ENCODE data around the gene HIKESHI.
A peak's percentile ranks its signal among the peaks of the same experiment; 100 is the strongest.

The HIKESHI gene

DNA sequence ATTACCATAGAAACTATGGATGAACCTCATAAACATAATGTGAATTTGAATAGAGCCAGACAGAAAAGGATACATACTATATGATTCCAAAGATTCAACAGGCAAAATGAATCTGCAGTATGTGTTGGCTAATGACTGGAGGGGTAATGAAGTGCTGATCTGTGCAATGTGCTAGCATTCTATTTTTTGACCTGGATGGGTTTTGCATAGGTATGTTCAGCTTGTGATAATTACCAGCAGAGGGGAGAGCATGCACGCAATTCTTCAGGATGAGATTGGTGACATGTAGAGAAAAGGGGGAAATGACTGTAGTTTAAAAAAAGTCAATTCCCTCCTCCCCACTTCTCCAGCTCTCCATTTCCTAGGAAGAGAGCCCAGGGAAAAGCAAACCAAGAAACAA, 72.0 kb downstream of the HIKESHI start:
- no peak for DNase-seq

DNA sequence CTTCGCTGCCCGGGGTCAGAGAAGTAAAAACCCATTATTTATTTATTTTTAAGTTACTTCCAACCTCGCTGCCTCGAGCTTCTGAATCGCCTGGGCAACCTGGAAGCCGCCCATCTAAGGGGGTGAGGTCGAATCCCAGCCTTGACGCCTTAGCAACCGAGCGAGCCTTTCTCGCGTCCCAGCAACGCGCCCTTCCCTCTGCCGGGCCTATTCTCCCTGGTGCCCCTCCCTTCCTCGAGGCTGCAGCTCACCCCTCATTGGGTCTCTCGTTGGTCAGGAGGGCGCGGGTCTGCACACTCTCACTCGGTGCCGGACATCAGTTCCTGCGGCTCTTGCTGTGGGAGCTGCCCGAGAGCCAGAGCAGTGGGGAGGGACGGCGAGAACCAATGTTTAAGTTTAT, 72.5 kb downstream of the HIKESHI start, which contains the start of gene CCDC81:
Gene CCDC81 (plus strand): TSS at position 302 of the 400 bp plus-strand sequence. CDS start 277 bp downstream, outside the sequence.
- DNase-seq, result peak in 8 of 56 donors; percentile 1 to 23 (median 6)

DNA sequence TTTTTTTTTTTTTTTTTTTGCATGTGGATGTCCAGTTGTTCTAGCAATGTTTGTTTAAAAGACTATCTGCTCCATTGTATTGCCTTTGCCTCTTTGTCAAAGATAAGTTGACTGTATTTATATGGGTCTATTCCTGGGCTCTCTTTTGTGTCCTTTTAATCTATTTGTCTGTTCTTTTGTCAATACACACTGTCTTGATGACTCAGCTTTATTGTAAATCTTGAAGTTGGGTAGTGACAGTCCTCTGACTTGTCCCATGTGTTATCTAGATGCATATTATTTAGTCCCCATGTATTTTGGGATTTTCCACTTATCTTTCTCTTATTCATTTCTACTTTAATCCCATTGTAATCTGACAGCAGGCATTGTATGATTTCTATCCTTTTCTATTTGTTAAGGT, 75.9 kb downstream of the HIKESHI start:
- no peak for DNase-seq

DNA sequence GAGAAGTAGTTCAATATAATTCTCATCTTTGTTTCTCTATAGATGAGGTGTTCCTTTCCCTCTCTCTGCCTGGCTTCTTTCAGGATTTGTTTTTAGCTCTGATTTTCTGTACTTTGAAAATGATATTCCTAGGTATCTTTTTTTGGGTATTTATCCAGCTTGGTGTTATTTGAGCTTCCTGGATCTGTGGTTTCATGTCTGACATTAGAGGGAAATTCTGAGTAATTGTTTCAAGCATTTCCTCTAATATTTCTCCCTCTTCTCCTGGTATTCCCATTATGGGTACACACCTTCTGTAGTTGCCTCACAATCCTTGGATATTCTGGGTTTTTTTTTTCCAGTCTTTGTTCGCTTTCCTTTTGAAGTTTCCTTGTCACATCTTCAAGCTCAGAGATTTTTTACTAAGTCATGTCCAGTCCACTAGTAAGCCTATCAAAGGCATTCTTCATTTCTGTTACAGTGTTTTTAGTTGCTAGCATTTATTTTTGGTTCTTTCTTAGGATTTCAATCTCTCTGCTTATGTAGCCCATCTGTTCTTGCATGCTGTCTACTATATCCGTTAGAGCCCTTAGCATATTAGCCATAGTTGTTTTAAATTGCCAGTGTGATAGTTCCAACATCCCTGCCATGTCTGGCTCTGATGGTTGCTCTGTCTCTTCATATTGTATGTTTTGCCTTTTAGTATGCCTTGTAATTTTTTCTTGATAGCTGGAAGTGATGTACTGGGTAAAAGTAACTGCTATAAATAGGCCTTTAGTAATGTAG, 78.4 kb downstream of the HIKESHI start:
- DNase-seq, result no peak

DNA sequence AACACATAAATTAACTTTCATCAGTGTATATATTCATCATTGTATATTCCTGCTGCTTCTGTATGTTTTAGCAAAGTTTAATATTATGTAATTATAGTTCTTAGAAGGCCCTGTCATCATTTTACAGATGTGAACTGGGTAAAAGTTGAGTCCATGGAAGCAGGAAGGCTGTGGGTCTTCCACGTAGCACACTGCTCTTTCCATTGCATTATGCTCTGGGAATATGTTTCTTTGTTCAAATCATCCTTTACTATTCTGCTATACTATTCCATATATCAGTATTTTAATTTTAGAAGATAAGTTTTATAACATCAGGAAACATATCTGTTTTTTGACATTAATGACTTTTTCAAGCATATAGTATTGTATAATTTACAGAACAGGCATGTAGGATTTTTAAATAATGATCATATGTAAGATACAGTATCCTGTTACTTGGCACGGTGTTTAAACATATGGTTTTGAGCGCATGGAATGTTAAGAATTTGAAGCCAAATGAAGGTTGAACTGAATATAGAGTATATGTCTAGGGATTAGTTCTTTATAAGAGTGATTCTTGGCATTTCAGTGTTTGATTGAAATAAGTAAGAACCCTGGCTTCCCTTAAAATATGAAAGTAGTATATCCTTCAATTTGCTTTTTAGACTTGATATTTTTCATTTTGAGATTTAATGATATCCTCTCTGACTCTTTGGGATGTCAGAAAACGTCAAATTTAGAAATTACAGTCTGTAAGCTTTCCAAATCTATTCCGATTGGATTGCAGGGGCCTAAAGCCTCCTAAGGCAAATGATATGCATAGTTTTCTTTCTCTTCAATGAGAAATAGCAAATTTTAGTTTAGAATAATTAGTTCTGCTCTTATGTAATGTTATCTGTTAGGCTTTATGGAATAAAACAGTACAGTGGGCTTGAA, 81.3 kb downstream of the HIKESHI start:
- no peak for DNase-seq

DNA sequence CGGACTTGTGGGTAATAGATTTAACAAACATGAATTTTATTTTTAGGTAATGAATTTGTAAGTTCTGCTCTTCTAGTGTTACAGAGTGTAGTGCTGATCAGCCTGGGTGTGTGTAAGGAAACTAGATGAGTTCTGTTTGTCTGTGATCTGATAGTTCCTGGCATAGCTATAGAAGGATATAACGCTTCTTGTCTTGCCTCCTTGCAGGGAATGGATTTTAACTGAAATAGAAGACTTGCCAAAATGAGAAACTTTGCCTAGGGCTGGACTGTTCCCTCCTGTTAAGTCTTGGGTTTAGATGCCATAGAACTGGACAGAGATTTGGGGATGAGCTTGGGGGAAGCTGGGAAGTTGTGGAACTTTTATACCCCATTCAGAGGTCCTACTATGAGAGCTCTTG, 84.2 kb downstream of the HIKESHI start:
- no peak for DNase-seq

DNA sequence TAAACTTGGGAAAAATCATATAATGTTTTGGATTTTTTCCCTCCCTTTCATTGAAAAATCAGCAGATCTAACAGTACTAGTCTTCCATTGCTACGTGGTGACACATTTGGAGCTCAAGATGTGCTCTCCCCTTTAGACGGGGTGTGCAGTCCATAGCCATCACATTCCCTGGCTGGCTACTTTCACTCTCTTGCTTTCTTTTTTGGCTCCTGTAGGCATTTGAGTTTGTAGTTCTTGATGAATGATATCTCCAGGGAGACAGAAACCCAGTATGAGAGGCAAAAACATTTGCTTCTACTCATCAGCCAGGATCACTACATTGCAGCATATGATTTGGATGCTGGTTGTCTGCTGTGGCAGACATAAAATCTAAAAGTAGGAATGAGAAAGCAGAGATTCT, 84.7 kb downstream of the HIKESHI start:
- no peak for DNase-seq

DNA sequence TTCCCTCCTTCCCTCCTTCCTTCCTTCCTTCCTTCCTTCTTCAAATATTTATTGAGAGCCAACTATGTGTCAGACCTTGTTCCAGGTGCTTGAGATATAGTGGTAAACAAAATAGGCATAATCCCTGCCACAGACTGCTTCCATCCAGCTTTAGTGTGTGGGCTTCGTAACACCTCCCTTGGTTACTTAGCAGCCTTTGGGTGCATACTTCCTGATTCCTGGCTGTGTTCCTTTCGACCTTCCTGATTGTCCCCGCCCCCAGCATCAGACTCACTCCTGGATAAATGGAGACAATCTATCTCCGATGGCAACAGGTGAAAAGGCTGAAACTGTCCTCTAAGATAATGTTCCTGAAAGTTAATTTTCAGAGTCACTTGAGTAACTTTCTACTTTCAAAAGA, 86.2 kb downstream of the HIKESHI start:
- no peak for DNase-seq

DNA sequence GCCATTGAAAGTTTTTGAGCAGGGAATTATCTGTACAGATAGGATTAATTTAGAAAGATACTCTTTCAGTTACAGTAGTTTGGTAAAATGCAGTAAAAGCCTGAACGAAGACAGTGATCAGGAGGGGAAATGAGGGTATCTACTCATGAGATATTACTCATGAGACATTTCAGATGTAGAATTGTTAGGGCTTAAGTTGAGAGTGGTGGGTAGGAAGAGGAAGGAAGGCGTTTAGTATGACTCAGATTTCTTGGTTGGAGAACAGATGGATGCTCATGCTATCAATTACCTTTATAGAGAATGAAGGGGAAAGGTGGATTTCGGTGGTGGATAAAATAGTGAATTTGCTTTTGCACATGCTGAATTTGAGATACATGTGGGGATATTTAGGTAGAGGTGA, 88.4 kb downstream of the HIKESHI start:
- DNase-seq, result no peak

DNA sequence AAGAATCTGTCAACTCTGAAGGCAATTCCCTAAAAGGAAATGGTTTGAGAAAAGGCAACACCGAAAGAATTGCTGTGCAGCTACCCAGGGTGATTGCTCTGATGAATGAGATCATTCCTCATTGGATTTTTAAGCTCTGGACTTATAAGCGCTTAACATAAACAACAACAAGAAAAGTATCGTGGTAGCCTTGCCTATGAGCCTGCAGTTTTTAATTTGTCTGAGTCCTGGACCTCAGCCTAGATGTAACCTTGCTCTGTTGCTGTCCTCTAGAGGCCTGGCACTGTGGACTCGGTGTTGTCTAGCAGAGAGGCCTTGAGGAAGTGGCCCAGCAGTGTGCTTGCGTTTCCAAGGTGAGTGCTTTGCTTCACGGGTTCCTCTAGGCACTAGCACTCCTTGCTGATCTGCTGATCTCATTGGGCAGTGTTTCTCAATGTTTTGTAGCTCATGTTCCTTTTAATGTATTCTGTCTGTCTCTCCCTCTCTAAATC, 93.1 kb downstream of the HIKESHI start:
- peak in 16 of 56 donors; percentile 2 to 52 (median 8) for DNase-seq

Data from amygdala (tissue), 56 donors.